ENCODE data around the gene NUP205.
"Not testable (repeated sequence)": the region's sequence is repeated elsewhere in the genome, so short reads cannot be mapped to it uniquely, and the experiment has no call there.

NUP205 gene

GRCh38 chr7:135662373-135663114 lies 104.8 kb downstream of the NUP205 start, which contains the start of gene STMP1:
STMP1 (plus strand) TSS chr7:135662514.
- DNase-seq (ENCODE audit: low read depth in 2 of 2) = peak; percentile 96 to 98
- H3K4me3 ChIP-seq (replicated peaks in 1 of 2; ENCODE audit: low read depth in 2 of 2, low read length in 2 of 2) = peak within 1 kb of the TSS; percentile 80 to 99
- TF ChIP-seq CTCF (IDR thresholded peaks at IDR 0.05; ENCODE audit: low read depth, low read length) = peak; percentile 71

DNA sequence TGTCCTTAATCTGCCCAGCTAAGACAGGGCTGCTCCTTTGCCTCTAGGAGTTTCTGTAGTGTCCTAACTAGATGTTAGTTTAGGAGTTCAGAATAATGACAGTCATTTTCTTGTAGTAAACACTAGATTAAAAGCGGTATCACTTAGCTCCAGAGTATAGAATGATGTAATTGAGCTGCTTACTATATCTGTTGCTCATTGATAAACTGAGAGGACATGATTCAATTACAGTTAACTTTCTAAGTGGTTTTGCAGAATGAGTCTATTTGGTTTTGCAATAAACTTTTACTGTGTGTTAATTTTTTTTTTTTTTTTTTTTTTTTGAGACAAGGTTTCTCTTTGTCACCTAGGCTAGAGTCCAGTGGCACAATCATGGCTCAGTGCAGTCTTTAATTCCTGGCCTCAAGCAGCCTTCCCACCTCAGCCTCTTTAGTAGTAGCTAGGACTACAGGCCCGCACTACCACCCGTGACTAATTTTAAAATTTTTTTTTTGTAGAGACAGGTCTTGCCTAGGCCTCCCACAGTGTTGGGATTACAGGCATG lies 106.4 kb downstream of the NUP205 start:
- peak in 1 of 2 donors; percentile 58 for DNase-seq (ENCODE audit: low read depth in 2 of 2)
- peak overlapping the region in 1 of 2 donors; percentile 99 for H3K4me3 ChIP-seq (replicated peaks in 1 of 2; ENCODE audit: low read depth in 2 of 2, low read length in 2 of 2)
- no peak for TF ChIP-seq CTCF (IDR thresholded peaks at IDR 0.05; ENCODE audit: low read depth, low read length)

DNA sequence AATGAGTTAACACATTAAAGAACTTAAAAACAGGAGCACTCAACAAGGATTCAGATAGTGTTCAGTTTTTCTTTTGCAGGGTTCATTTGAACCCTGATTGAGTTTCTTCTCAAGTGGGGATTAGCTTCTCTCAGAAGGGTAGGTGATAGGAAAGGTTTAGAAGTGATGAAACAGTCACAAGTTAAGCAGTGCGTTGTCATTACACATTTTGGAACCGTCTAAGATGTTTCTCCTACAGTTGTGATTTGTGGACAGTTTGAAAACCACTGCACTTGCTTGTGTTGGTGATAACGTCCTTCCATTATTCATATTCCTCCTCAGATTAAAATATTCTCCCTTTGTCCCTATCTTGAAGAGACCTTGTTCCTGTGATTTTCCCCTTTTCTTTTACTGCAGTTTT lies 107.3 kb downstream of the NUP205 start:
- DNase-seq (ENCODE audit: low read depth in 2 of 2) = no peak
- no peak for TF ChIP-seq CTCF (IDR thresholded peaks at IDR 0.05; ENCODE audit: low read depth, low read length)
- no peak overlapping the region for H3K4me3 ChIP-seq (replicated peaks in 1 of 2; ENCODE audit: low read depth in 2 of 2, low read length in 2 of 2)

GRCh38 chr7:135666156-135666555 lies 108.4 kb downstream of the NUP205 start:
- TF ChIP-seq CTCF (IDR thresholded peaks at IDR 0.05; ENCODE audit: low read depth, low read length) = no peak
- no peak overlapping the region for H3K4me3 ChIP-seq (replicated peaks in 1 of 2; ENCODE audit: low read depth in 2 of 2, low read length in 2 of 2)
- DNase-seq (ENCODE audit: low read depth in 2 of 2) = peak in 1 of 2 donors; percentile 69

DNA sequence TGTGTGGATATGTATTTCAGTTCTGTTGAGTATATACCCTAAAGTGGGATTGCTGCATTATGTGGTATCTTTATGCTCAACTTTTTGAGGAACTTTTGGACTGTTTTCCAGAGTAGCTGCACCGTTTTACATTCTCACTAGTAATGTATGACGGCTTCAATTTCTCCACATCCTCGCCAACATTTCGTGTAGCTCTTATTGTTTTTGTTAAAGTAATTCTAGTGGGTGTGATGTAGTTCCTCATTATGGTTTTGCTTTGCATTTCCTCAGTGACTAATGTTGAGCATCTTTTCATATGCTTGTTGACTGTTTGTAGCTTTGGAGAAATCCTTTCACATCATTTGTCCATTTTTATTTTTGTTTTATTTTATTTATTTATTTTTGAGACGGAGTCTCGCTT lies 109.1 kb downstream of the NUP205 start:
- TF ChIP-seq CTCF (IDR thresholded peaks at IDR 0.05; ENCODE audit: low read depth, low read length) = no peak
- H3K4me3 ChIP-seq (replicated peaks in 1 of 2; ENCODE audit: low read depth in 2 of 2, low read length in 2 of 2) = no peak overlapping the region
- DNase-seq (ENCODE audit: low read depth in 2 of 2) = peak in 1 of 2 donors; percentile 7

GRCh38 chr7:135667626-135668025 lies 109.9 kb downstream of the NUP205 start:
- H3K4me3 ChIP-seq (replicated peaks in 1 of 2; ENCODE audit: low read depth in 2 of 2, low read length in 2 of 2); DNase-seq (ENCODE audit: low read depth in 2 of 2): not testable (repeated sequence)

GRCh38 chr7:135668852-135669395 lies 111.2 kb downstream of the NUP205 start:
- DNase-seq (ENCODE audit: low read depth in 2 of 2); H3K4me3 ChIP-seq (replicated peaks in 1 of 2; ENCODE audit: low read depth in 2 of 2, low read length in 2 of 2): not testable (repeated sequence)
